BLaER1 (cell line): ENCODE measurements around the gene RASD2.

Experiments
- H3K27ac ChIP-seq: shearing (Covaris generic); formaldehyde crosslinking; 2 replicates; pipeline ENCODE4 v1.8.1; 2022
- H3K27me3 ChIP-seq: shearing (Covaris generic); formaldehyde crosslinking; 2 replicates; pipeline ENCODE4 v1.8.1; 2022
- H3K36me3 ChIP-seq: shearing (Covaris generic); formaldehyde crosslinking; 2 replicates; pipeline ENCODE4 v1.8.1; 2022
- H3K4me1 ChIP-seq: shearing (Covaris generic); formaldehyde crosslinking; 2 replicates; pipeline ENCODE4 v1.8.1; 2022
- H3K4me2 ChIP-seq: shearing (Covaris generic); formaldehyde crosslinking; 2 replicates; pipeline ENCODE4 v1.8.1; 2022
- H3K4me3 ChIP-seq: shearing (Covaris generic); formaldehyde crosslinking; 2 replicates; pipeline ENCODE4 v1.8.1; 2022
- H3K9ac ChIP-seq: shearing (Covaris generic); formaldehyde crosslinking; 2 replicates; pipeline ENCODE4 v1.8.1; 2022
- H3K9me3 ChIP-seq: shearing (Covaris generic); formaldehyde crosslinking; 2 replicates; pipeline ENCODE4 v1.8.1; 2022
- H4K20me1 ChIP-seq: shearing (Covaris generic); formaldehyde crosslinking; 2 replicates; pipeline ENCODE4 v1.8.1; 2022
- Cebpa-rat ChIP-seq: shearing (Covaris generic); IDR thresholded peaks from 2 replicates; pipeline ENCODE4 v1.8.1; 2022

The RASD2 gene

GRCh38 chr22:35555946-35556547 is 15.4 kb downstream of the RASD2 start:
- Histone ChIP-seq H3K9ac (no peak overlapping the region), H3K36me3 (no peaks in the 10 kb centered on the region), H3K27me3 (no peaks in the 10 kb centered on the region), H3K27ac (no peak overlapping the region), H3K4me3 (no peak overlapping the region), H3K4me1 (peaks cover 57% of the 10 kb centered on the region), H4K20me1 (no peaks in the 10 kb centered on the region), H3K4me2 (no peak overlapping the region), H3K9me3 (no peaks in the 10 kb centered on the region)
- no peak for TF ChIP-seq Cebpa-rat

- H3K9ac ChIP-seq: no peak overlapping the region
- no peak overlapping the region for H3K27ac ChIP-seq
- no peaks in the 10 kb centered on the region for H4K20me1 ChIP-seq
- TF ChIP-seq Cebpa-rat: no peak
- H3K4me1 ChIP-seq: peaks cover 54% of the 10 kb centered on the region
- H3K9me3 ChIP-seq: no peaks in the 10 kb centered on the region
- H3K4me3 ChIP-seq: no peak overlapping the region
- no peaks in the 10 kb centered on the region for H3K27me3 ChIP-seq
- no peaks in the 10 kb centered on the region for H3K36me3 ChIP-seq
- no peak overlapping the region for H3K4me2 ChIP-seq
Measured at GRCh38 chr22:35556666-35557065, 16.0 kb downstream of the RASD2 start.

GRCh38 chr22:35558031-35558430 is 17.4 kb downstream of the RASD2 start:
- no peak overlapping the region for H3K9ac ChIP-seq
- H3K4me3 ChIP-seq: no peak overlapping the region
- no peaks in the 10 kb centered on the region for H3K9me3 ChIP-seq
- peaks cover 54% of the 10 kb centered on the region for H3K4me1 ChIP-seq
- no peak for TF ChIP-seq Cebpa-rat
- H3K36me3 ChIP-seq: no peaks in the 10 kb centered on the region
- H3K4me2 ChIP-seq: peak overlapping the region; percentile 20; the same call in 1 of the 2 replicates
- H3K27ac ChIP-seq: no peak overlapping the region
- no peaks in the 10 kb centered on the region for H4K20me1 ChIP-seq
- no peaks in the 10 kb centered on the region for H3K27me3 ChIP-seq

- Histone ChIP-seq H4K20me1 (no peaks in the 10 kb centered on the region), H3K4me3 (no peak overlapping the region)
- TF ChIP-seq Cebpa-rat: no peak
Measured at GRCh38 chr22:35558719-35559118, 18.1 kb downstream of the RASD2 start.

GRCh38 chr22:35559354-35560005 is 18.8 kb downstream of the RASD2 start:
- Histone ChIP-seq H3K4me3 (no peak overlapping the region), H3K9me3 (no peaks in the 10 kb centered on the region), H3K27ac (no peak overlapping the region), H3K4me1 (peaks cover 45% of the 10 kb centered on the region), H4K20me1 (no peaks in the 10 kb centered on the region), H3K36me3 (no peaks in the 10 kb centered on the region), H3K27me3 (no peaks in the 10 kb centered on the region), H3K9ac (no peak overlapping the region), H3K4me2 (no peak overlapping the region)
- TF ChIP-seq Cebpa-rat: no peak

More at GRCh38 chr22:35558719-35559118, 18.1 kb downstream of the RASD2 start:
- H3K9ac ChIP-seq: no peak overlapping the region
- no peak overlapping the region for H3K27ac ChIP-seq
- peaks cover 52% of the 10 kb centered on the region for H3K4me1 ChIP-seq
- no peak overlapping the region for H3K4me2 ChIP-seq
- no peaks in the 10 kb centered on the region for H3K36me3 ChIP-seq
- H3K9me3 ChIP-seq: no peaks in the 10 kb centered on the region
- H3K27me3 ChIP-seq: no peaks in the 10 kb centered on the region

- Histone ChIP-seq H3K4me2 (no peak overlapping the region), H3K9ac (no peak overlapping the region), H3K36me3 (no peaks in the 10 kb centered on the region), H3K4me3 (no peak overlapping the region), H3K9me3 (no peaks in the 10 kb centered on the region), H3K27me3 (no peaks in the 10 kb centered on the region), H3K27ac (no peak overlapping the region), H4K20me1 (no peaks in the 10 kb centered on the region), H3K4me1 (peaks cover 44% of the 10 kb centered on the region)
- no peak for TF ChIP-seq Cebpa-rat
Measured at GRCh38 chr22:35560366-35560765, 19.7 kb downstream of the RASD2 start.

GRCh38 chr22:35560824-35561223 is 20.2 kb downstream of the RASD2 start:
- Histone ChIP-seq H3K4me2 (no peak overlapping the region), H3K27ac (no peak overlapping the region), H3K4me1 (peaks cover 44% of the 10 kb centered on the region), H3K27me3 (no peaks in the 10 kb centered on the region), H3K9me3 (no peaks in the 10 kb centered on the region), H3K9ac (no peak overlapping the region), H4K20me1 (no peaks in the 10 kb centered on the region), H3K4me3 (no peak overlapping the region), H3K36me3 (no peaks in the 10 kb centered on the region)
- no peak for TF ChIP-seq Cebpa-rat

- Histone ChIP-seq H4K20me1 (no peaks in the 10 kb centered on the region), H3K9ac (no peak overlapping the region), H3K4me1 (peaks cover 50% of the 10 kb centered on the region), H3K36me3 (no peaks in the 10 kb centered on the region), H3K27ac (no peak overlapping the region), H3K27me3 (no peaks in the 10 kb centered on the region), H3K4me2 (peak overlapping the region; percentile 56), H3K9me3 (no peaks in the 10 kb centered on the region), H3K4me3 (no peak overlapping the region)
- no peak for TF ChIP-seq Cebpa-rat
Measured at GRCh38 chr22:35561796-35562526, 21.3 kb downstream of the RASD2 start.

- H3K4me3 ChIP-seq: no peak overlapping the region
- H3K9ac ChIP-seq: no peak overlapping the region
- H3K4me1 ChIP-seq: peaks cover 58% of the 10 kb centered on the region
- no peak overlapping the region for H3K27ac ChIP-seq
- no peaks in the 10 kb centered on the region for H3K9me3 ChIP-seq
- H3K27me3 ChIP-seq: no peaks in the 10 kb centered on the region
- TF ChIP-seq Cebpa-rat: no peak
- peak overlapping the region; percentile 30; the same call in 1 of the 2 replicates for H3K4me2 ChIP-seq
- no peaks in the 10 kb centered on the region for H3K36me3 ChIP-seq
- H4K20me1 ChIP-seq: no peaks in the 10 kb centered on the region
Measured at GRCh38 chr22:35563211-35563610, 22.6 kb downstream of the RASD2 start.
